GM21528 (cell line): ENCODE measurements around the gene LAMA4.

ENCODE experiments used
- ATAC-seq: cut with Tn5 transposase; IDR thresholded peaks from one replicate; pipeline ENCODE4 v1.9.1; 2021; ENCODE audit warnings: mild to moderate bottlenecking, moderate library complexity; ENCODE audit not compliant: unreplicated experiment, low FRiP score

Gene LAMA4

GRCh38 chr6:112156668-112157067 lies 97.7 kb downstream of the LAMA4 start:
- no peak for ATAC-seq

DNA sequence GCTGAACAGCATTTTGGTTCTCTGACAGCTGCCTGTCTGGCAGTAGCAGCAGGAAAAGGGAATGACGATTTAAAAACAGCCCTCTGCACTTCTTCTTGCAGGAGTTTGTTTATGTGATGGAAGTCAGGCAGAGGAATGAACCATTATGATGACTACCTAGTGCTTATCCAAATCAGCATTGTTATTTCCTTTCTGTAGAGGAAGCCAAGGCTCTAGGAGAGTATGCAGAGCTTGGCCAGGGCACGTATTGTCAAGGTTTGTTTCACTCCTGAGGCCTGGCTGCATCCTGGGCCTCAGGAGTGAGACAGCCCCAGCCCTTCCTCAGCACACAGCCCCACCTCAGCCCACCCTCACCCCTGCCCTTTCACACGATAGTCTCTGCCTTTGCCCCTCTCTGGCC lies 98.5 kb downstream of the LAMA4 start:
- no peak for ATAC-seq

DNA sequence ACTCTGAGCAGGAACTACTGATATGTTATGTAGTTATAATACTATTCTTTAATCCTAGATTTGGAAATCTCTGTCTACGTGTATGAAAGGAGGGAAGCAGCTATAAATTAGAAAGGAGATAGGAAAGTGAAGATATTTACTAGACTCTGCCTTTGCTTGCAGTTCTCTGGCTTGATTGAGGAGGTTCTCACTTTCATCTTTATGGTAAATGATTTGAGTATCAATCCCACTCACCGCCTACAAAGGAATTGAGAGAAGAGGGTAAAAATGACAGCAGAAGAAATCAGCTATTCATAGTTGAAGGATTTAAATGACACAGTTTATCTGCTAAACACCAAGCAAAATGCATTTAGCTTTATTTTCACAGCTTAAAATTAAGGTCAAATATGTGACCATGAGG lies 99.7 kb downstream of the LAMA4 start:
- ATAC-seq, result no peak

GRCh38 chr6:112153926-112154607 lies 100.3 kb downstream of the LAMA4 start:
- no peak for ATAC-seq

DNA sequence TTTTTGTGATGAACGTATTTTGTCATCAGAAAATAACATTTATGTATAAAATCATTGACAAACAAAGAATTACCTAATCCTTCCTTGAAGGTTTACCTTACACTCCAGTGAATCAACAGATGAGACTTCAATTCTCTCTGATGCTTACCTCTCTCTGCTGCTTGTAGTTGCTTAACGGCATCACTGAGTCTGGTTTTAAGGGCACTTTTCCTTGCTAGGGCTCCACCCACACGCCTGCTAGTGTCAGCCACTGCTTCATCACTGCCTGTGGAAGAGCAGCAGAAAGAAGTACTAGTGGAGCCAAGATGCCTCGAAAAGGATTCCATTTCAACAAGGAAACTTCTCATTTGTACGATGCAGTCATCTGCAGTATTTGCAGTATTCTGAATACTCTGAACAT lies 104.0 kb downstream of the LAMA4 start:
- ATAC-seq, result no peak

GRCh38 chr6:112149719-112150263 lies 104.6 kb downstream of the LAMA4 start:
- ATAC-seq, result no peak

- ATAC-seq, result no peak
These were observed 105.1 kb downstream of the LAMA4 start for GRCh38 chr6:112149236-112149635.

- ATAC-seq, result no peak
These were observed 106.3 kb downstream of the LAMA4 start for GRCh38 chr6:112148103-112148502.

GRCh38 chr6:112145080-112145573 lies 109.2 kb downstream of the LAMA4 start:
- ATAC-seq, result no peak

DNA sequence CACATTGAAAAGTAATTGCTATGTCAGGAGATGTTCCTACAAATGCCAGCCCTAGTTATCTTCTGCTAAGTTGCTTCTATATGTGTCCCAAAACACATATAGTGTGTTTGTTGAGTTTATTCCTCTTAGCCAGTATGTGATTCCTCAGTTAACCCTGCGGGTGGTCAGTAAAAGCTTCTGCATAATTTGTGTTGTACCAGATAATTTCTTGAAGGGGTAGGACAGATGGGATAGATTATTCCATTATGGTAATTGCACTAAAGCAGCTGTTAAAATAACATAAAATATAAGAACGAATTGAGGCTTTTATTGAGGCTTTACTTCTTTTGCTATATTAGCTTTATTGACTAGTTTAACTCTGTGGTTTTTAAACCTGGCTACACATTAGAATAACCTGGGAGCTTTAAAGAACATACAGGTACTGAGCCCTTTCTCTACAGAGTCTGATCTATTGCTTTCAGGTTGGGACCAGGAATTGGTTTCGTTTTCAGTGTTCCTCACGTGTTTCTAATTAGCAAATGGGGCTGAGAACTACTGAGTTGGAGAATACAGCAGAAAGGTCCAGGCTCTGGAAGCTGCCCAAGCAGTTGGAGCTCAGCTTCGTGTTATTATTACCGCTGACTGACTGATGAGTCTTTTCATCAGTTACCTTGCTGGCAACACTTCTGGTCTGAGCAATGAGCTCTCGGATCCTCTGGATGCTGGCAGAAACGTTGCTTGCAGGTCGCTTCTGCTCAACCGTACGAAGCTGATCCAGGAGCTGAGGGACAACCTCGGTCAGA lies 110.0 kb downstream of the LAMA4 start:
- ATAC-seq, result no peak

- no peak for ATAC-seq
These were observed 112.7 kb downstream of the LAMA4 start for GRCh38 chr6:112141707-112142106.

- ATAC-seq, result no peak
These were observed 115.3 kb downstream of the LAMA4 start for GRCh38 chr6:112139052-112139451.

DNA sequence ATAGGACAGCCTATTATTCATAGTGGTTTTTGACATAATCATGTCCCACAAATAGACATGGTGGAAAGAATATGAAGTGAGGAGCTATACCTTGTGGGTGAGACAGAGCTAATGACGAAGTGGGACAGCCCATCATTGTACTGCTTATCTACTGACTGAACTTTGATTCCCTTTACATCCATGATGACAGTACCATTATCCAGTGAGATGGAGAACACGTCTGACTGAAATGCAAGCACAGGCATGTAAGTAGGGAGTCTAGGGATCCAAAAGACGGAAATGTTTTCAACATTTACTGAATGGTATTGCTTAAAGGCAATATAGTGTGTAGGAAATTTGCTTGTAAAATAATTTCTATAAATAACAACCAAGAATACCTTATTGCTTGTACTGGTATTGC lies 123.5 kb downstream of the LAMA4 start:
- ATAC-seq, result no peak

GRCh38 chr6:112128208-112128607 lies 126.2 kb downstream of the LAMA4 start:
- ATAC-seq, result no peak

DNA sequence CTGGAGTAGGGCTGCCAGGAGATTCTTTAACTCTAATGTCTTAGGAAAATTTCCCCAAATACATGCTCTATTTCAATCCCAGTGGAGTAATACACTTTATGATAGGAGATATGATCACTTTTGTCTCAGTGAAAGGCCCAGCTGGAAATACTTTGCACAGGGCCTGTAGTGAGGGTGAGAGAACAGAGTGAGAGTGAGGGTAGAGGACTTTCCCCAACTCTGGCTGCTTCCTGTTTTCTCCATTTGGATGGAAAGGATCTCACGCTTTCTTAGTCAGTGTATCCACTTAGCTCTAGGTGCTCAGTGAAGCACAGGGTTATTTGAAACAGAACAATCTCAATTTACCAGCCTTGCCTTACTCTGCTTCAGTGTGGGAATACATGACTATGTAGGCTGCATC lies 130.4 kb downstream of the LAMA4 start:
- no peak for ATAC-seq

GRCh38 chr6:112122756-112123155 lies 131.6 kb downstream of the LAMA4 start:
- ATAC-seq, result no peak

- ATAC-seq, result no peak
These were observed 136.3 kb downstream of the LAMA4 start for GRCh38 chr6:112118034-112118433.

DNA sequence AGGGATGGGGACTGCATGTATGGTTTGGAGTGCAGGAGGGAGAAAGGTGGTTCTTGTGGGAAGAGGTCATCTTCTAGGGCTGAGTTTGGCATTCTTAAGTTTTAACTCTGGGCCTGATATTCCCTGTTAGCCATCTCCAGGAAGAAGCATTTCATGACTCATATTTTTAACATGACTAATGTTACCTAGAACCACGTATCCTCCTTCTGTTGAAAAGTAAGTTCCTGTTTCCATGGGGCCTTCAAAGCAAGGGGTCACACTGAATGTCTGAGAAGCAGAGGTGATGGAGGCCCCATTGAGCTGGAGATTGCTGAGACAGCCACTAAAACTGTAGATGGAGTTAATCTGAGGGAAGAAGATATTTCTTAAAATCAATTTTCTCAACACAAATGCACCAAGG lies 136.8 kb downstream of the LAMA4 start:
- no peak for ATAC-seq

GRCh38 chr6:112116221-112116620 lies 138.1 kb downstream of the LAMA4 start:
- no peak for ATAC-seq

- no peak for ATAC-seq
These were observed 139.7 kb downstream of the LAMA4 start for GRCh38 chr6:112114577-112115223.

DNA sequence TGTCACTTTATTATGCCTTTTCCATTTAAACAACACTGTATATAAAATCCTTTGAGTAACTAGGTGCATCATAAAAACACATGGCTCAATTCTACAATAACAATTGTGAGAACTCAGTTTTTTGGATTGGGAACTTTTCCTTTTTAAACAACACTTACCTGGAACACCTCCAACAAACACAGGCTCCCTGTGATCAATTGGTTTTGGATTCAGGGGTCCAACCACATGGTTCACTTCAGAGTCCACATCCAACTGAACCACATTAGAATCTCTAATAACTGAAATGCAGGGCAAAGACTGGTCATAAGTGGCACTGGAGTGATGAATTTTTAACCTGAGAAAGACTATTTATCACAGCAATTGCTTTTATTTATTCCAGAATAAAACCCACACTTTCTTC lies 140.4 kb downstream of the LAMA4 start:
- ATAC-seq, result no peak
